Measurements from ENCODE around the gene ZDHHC6. TPM values are rescaled to one million over a fixed set of nuclear protein-coding genes. Genes with fewer than 3 reads are reported as not detected.

ZDHHC6 gene
- total RNA-seq, 1 donor from 2014 or later: 37.1 TPM

- Mint-ChIP-seq H3K4me1 (no peaks in the 10 kb centered on the region), H3K36me3 (no peaks in the 10 kb centered on the region), H3K9me3 (no peaks in the 10 kb centered on the region), H3K27ac (no peak overlapping the region), H3K4me3 (no peak overlapping the region), H3K27me3 (ENCODE audit: low read depth) (peaks cover 16% of the 10 kb centered on the region)
- DNase-seq (ENCODE audit: low spot score in 2 of 2, unreplicated experiment in 2 of 2): no peak
- TF ChIP-seq CTCF (IDR thresholded peaks at IDR 0.05; ENCODE audit: unreplicated experiment): no peak
These were observed 50.7 kb downstream of the ZDHHC6 start for GRCh38 chr10:112395809-112396530.

GRCh38 chr10:112394475-112394875 lies 52.2 kb downstream of the ZDHHC6 start:
- TF ChIP-seq CTCF (IDR thresholded peaks at IDR 0.05; ENCODE audit: unreplicated experiment): no peak

GRCh38 chr10:112393827-112394226 lies 52.9 kb downstream of the ZDHHC6 start:
- Mint-ChIP-seq H3K4me3 (no peak overlapping the region), H3K9me3 (no peaks in the 10 kb centered on the region), H3K27ac (no peak overlapping the region), H3K4me1 (no peaks in the 10 kb centered on the region), H3K27me3 (ENCODE audit: low read depth) (peaks cover 11% of the 10 kb centered on the region), H3K36me3 (no peaks in the 10 kb centered on the region)
- DNase-seq (ENCODE audit: low spot score in 2 of 2, unreplicated experiment in 2 of 2): no peak
- TF ChIP-seq CTCF (IDR thresholded peaks at IDR 0.05; ENCODE audit: unreplicated experiment): no peak

More at GRCh38 chr10:112394475-112394875, 52.2 kb downstream of the ZDHHC6 start:
- no peak for DNase-seq (ENCODE audit: low spot score in 2 of 2, unreplicated experiment in 2 of 2)
- Mint-ChIP-seq H3K27ac (no peak overlapping the region), H3K36me3 (no peaks in the 10 kb centered on the region), H3K9me3 (no peaks in the 10 kb centered on the region), H3K4me1 (no peaks in the 10 kb centered on the region), H3K27me3 (ENCODE audit: low read depth) (peaks cover 11% of the 10 kb centered on the region), H3K4me3 (no peak overlapping the region)

- Mint-ChIP-seq H3K36me3 (no peaks in the 10 kb centered on the region), H3K4me1 (no peaks in the 10 kb centered on the region), H3K4me3 (no peak overlapping the region), H3K9me3 (no peaks in the 10 kb centered on the region), H3K27me3 (ENCODE audit: low read depth) (peaks cover 10% of the 10 kb centered on the region), H3K27ac (no peak overlapping the region)
- DNase-seq (ENCODE audit: low spot score in 2 of 2, unreplicated experiment in 2 of 2): no peak
- no peak for TF ChIP-seq CTCF (IDR thresholded peaks at IDR 0.05; ENCODE audit: unreplicated experiment)
These were observed 53.4 kb downstream of the ZDHHC6 start for GRCh38 chr10:112393341-112393740.

GRCh38 chr10:112390125-112390703 lies 56.5 kb downstream of the ZDHHC6 start:
- Mint-ChIP-seq H3K36me3 (no peaks in the 10 kb centered on the region), H3K27me3 (ENCODE audit: low read depth) (peaks cover 10% of the 10 kb centered on the region), H3K9me3 (no peaks in the 10 kb centered on the region), H3K4me1 (no peaks in the 10 kb centered on the region), H3K4me3 (no peak overlapping the region), H3K27ac (no peak overlapping the region)
- no peak for DNase-seq (ENCODE audit: low spot score in 2 of 2, unreplicated experiment in 2 of 2)
- TF ChIP-seq CTCF (IDR thresholded peaks at IDR 0.05; ENCODE audit: unreplicated experiment): no peak

Measured in mesothelial cell of epicardium (in vitro differentiated cells).